NB4 (cell line): ENCODE measurements around the gene CLNK.

Source experiments
- MAX ChIP-seq: IDR thresholded peaks from 2 replicates; pipeline ENCODE4 v1.6.1; 2011; ENCODE audit warnings: low read depth, low read length
- MYC ChIP-seq: IDR thresholded peaks from 2 replicates; pipeline ENCODE4 v1.6.1; 2011; ENCODE audit warnings: low read depth, low read length
- POLR2A ChIP-seq: IDR thresholded peaks from 2 replicates; pipeline ENCODE4 v1.6.1; 2011; ENCODE audit warnings: mild to moderate bottlenecking; ENCODE audit not compliant: insufficient read length; ENCODE audit errors: extremely low read depth
- TF ChIP-seq, protein P1 (sequence below): IDR thresholded peaks from one replicate; pipeline ENCODE4 v1.5.1; 2012; ENCODE audit warnings: low read depth, low read length

DNA sequence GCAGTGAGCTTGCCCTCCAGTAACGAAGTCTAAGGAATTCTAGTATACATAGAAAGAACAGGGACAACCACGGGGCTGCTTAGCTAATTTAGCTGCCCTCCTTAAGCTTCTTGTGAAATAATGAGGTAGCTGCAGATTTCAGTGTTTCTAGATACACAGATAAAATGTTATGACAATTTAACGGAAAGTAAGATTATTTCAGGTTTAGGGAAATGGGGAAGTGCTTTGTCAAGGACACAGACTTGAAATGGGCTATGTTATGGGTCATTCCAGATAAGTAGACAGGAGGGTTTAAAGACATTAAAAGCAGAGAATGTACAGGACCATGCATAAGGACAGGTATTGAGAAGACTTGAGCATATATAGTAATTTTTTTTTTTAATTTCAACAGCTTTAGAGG lies 193.2 kb downstream of the CLNK start:
- TF ChIP-seq POLR2A, result no peak
- TF ChIP-seq, protein P1, sequence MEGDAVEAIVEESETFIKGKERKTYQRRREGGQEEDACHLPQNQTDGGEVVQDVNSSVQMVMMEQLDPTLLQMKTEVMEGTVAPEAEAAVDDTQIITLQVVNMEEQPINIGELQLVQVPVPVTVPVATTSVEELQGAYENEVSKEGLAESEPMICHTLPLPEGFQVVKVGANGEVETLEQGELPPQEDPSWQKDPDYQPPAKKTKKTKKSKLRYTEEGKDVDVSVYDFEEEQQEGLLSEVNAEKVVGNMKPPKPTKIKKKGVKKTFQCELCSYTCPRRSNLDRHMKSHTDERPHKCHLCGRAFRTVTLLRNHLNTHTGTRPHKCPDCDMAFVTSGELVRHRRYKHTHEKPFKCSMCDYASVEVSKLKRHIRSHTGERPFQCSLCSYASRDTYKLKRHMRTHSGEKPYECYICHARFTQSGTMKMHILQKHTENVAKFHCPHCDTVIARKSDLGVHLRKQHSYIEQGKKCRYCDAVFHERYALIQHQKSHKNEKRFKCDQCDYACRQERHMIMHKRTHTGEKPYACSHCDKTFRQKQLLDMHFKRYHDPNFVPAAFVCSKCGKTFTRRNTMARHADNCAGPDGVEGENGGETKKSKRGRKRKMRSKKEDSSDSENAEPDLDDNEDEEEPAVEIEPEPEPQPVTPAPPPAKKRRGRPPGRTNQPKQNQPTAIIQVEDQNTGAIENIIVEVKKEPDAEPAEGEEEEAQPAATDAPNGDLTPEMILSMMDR, result no peak
- TF ChIP-seq MAX, result no peak
- TF ChIP-seq MYC, result no peak
